NCI-H2196 treated with DMSO at 0.1 percent for 48 hours (cell line): ENCODE measurements around the gene KCNS1.
A peak's percentile ranks its signal among the peaks of the same experiment; 100 is the strongest.

Experiments
- DNase-seq: peaks from one replicate; lab custom pipeline; 2025; ENCODE audit not compliant: unreplicated experiment; lab: John Stamatoyannopoulos, UW

KCNS1 gene

DNA sequence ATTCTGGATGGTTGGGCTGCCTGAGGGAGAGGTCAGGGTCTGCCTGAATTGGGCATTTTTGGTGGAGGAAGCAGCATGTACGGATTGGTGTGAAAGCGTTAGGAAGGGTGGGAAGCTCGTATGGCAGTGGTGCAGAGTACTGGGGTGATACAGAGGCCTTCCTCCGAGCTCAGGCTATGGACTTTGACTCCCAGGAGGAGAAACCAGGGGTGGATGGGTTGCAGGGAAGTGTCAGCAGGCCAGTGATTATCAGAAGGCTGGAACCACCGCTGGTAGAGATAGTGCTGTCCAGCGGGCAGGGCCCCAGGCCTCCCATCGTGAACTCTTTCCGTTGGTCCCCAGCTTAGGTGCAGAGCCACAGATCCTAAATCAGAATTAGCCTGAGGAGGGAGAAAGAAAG is 8.7 kb upstream of the KCNS1 start:
- DNase-seq, result no peak

DNA sequence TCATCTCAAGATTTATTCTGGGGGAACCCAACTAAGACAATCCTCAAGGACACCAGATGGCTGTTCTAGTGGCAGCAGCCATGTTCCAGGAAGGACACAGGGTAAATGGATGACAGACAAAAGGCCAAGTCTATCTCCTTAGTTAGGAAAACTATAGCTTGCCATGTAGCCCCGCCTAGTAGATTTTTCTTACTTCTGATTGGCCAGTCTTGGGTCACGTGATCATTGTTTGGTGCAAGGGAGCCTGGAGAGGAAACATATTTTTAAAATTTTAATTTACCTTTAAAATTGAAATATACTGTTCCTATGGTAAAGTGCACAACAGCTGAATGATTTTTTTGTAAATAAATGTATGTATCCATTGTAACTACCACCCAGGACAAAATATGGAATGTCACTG is 4.4 kb upstream of the KCNS1 start:
- no peak for DNase-seq

DNA sequence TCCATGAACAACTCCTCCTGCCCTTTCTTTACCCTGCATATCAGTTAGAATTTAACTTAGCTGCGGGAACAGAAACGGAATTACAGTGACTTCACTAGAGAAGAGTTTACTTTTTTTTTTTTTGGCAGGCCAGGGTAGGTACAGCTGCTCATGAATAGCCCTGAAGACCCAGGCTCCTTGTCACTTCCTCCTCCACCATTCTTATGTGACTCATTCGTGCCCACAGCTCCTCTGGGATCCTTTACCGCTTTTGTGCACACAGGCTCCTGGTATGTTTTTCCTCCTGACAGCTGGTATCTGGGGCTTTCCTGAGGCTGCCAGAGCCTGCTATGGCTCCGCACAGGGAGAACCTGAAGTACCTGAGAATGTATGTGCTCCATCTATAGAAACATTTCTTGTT is 3.9 kb upstream of the KCNS1 start:
- no peak for DNase-seq

DNA sequence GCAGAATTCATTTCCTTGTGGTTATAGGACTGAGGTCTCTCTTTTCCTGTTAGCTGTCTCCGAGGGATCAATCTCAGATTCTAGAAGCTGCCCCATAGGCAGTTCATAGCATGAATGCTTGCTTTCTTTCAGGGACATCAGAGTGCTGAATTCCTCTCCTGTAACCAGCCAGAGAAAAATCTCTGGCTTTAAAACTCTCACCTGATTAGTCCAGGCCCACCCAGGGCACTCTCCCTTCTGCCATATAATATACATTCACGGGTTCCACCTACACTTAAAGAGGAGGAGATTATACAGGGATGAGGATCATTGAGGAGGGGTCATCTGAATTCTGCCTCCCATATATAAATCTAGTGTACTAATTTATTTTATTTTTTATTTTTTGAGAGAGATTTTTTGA is 2.1 kb upstream of the KCNS1 start:
- no peak for DNase-seq

DNA sequence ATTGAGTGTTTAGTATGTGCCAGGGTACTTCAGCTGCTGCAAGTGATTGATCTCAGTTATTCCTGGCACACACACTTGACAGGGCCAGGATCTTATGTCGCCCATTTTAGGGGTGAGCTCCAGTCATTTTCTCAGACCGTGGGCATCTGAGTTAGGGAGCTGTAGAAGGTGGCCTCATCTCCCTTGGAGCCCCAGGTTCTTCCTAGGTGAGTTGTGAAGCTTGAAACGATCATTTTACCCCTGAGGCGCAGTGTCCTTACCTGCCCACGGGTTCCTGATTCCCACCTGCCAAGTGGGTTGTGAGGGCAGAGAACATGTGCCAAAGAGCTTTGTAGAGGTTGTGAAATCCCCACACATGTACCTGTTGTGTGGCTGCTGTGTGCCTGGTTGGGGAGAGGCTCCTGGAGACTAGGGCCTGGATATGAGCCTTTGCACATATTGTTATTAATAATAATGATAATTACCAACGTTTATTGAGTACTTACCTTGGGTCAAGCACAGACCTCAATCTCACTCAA is 465 bp upstream of the KCNS1 start:
- DNase-seq, result no peak

DNA sequence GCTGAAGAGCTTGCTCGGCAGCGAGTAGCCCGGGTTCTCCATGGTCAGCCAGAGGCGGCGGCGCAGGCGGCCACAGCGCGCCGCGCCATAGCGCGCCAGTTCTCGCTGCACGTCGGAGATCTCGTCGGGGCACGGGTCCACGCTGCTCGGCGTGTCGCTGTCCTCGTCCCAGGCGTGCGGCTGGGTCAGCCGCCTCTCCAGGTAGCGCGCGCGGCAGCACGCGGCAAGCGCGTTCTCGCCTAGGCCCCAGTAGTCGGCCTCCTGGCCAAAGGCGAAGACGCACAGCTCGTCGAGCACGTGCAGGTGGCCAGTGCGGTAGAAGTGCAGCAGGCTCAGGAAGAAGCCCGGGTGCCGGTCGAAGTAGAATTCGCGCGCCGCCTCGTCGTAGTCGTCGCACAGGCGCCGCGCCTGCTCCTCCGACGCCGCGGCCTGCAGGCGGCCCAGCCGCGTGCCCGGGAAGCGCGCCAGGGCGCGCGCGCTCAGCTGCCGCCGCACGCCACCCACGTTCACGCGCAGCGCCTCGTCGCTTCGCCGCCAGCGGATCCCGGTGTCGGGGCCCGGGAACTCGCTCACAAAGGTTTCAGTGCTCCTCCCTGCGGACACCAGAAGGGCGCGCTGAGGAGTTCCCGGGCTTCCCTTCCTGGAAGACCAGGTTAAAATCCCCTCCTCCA is 2.7 kb downstream of the KCNS1 start:
- no peak for DNase-seq

DNA sequence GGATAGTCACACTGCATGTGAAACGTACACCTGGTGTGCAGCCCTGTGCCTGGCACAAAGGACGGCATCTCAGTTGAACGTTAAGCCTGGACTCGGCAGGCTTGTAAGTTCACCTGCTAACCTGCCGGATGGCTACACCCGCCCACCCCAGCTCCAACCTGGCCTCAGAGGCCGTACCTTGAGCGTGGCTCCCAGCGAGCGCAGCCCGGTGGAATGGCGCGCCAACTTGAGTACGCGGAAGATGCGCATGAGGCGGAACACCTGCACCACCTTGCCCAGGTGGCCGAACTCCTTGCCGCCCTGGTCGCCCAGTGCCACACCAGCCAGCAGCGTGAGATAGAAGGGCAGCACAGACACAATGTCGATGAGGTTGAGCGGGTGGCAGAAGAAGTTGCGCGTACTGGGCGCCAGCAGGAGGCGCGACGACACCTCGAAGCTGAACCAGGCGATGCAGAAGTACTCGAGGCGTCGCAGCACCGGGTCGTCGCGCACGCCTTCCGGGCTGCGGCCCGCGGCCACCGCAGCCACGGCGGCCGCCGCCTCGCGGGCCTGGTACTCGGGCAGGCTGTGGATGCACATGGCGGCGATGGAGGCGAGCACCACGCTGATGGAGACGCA is 3.3 kb downstream of the KCNS1 start:
- no peak for DNase-seq

DNA sequence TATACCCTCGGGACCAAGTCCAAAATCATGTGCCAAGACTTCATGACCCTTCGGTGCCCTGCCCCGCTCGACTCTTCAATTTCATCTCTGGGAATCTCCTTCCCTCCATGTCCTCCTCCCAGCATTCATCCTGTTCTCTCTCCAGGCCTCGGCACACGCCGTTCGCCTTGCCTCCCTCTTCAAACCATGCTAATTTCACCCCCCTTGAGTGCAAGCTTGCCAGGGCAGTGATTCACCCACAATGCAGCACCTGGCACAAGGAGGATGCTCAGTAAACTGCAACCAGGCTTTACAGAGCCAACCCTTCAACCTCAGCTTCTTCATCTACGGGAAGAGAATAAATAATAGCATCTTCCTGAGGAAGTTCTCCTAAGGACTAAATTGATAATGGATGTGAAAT is 4.1 kb downstream of the KCNS1 start:
- no peak for DNase-seq

DNA sequence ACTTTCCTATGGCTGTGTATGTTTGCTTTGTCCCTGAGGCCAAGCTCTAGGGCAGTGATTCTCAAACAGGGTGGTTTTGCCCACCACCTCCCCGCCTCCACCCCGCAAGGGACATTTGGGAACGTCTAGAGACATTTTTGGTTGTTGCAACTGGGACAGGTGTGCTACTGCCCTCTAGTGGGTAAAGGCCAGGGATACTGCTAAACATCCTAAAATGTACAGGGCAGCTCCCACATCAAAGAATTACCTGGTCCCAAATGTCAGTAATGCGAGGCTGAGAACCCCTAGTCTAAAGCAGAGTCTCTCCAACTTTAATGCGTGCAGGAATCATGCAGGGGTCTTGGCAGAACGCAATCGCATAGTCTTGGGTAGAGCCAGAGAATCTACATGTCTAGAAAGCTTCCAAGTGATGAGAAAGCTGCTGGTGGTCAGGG is 5.1 kb downstream of the KCNS1 start:
- peak; percentile 6 for DNase-seq

DNA sequence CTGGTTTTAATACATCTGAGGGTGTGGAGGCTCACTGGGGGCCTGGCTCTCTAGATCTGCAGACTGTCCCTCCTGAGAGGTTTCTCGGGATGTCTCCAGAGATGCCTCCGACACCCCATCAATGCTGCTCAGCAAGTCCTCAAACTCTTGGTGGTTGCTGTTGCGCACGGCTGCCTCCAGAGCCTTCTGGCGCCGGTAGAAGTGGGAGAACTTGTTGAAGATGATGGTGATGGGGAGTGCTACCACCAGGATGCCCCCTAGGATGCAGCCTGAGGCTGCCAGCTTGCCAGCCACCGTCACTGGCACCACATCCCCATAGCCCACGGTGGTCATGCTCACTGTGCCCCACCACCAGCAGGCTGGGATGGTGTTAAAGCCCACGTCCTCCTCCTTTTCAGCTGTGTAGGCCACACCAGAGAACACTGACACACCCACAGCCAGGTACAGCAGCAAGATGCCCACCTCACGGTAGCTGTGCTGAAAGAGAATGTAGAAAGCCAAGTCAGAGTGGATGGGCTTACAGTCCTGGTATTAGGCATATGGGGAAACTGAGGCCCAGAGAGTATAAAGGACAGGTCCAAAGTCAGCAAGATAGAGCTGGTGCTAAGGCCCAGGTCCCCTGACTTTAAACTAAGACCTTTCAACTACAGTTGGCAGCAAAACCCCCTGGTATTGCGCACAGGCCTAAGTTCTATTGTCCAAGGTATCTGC is 5.9 kb downstream of the KCNS1 start:
- DNase-seq, result no peak

DNA sequence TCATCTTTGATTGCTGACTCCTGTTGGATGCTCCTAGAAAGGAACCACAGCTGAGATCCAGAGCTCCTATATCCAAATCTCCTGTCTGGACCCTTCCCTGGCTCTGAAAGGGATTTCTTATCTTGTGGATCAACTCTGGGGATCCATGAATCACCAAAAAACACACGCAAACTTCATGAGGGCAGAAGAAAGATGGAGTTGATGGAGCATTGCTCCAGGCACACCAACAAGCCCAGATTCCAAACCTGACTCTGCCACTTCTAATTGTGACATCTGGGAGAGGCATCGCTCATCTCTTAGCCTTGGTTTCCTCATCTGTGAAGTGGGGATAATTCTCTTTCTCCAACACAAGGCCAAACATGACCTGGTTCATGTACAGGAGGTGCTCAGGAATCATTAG is 6.7 kb downstream of the KCNS1 start:
- DNase-seq, result no peak

DNA sequence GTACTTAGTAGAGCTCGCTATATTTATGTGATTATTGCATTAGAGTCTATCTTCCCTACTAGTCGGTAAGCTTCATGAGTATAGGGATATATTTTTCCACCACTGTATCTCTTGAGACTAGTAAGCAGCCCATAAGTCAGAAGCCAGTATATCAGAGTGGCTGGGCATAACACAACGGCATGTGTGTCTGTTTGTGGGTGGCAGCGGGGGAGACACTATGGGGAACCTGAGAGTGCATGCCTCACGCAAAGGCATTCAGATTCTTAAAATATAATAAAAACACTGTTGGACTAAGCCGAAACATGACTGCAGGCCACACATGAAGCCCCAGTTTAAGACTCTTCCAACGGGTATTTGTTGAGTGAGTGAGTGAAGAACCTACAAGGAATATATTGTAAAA is 8.0 kb downstream of the KCNS1 start:
- no peak for DNase-seq

DNA sequence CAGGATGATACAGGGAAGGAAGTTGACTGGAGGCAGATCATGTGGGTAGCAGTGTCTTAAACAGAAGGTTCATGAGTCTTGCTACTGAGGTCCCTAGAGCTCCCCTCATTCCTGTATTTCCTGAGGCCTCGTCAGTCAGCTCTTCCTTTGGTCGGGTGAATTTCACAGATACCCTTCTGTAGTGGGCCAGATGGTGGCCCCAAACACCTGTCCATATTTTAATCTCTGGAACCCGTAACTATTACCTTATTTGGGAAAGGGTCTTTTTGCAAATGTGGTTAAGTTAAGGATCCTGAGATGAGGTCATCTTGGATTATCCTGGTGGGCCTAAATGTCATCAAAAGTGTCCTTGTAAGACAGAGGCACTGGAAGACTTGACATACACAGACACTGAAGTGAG is 9.6 kb downstream of the KCNS1 start:
- no peak for DNase-seq

DNA sequence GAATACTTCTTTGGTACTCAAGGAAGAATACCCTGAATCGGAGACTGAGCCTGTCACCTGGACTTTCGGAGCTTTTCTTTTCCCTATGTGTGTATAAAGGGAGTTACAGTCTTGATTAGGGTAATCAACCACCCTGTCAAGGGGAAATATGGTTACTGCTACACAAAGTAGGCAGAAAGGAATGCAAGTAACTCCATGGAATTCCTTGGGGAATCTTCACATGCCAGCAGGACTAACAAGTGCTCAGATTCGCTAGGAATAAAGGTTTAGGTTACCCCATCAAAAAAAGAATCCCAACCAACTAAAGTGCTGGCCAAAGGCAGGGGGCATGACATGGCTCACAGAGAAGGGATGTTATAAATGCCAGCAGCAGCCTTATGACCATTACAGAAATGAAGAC is 10.4 kb downstream of the KCNS1 start:
- DNase-seq, result no peak

DNA sequence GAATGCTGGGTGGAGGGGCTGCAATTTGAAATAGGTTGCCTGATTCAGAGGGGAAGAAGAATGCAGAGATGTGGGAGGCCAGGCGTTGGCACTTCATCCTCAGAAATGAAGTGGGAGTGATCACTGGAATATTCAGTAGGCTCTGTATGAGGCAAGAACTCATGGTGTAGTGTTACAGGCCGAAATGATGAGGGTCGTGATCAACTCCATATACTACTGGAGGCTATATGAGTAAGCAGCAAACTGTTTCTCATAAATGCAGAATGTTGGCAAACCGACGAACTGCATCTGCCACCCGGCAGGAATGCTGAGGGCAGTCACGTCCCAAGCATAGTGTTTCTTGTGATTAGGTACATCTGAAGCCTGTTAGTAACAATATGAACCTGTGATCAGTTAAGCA is 12.7 kb downstream of the KCNS1 start:
- no peak for DNase-seq

DNA sequence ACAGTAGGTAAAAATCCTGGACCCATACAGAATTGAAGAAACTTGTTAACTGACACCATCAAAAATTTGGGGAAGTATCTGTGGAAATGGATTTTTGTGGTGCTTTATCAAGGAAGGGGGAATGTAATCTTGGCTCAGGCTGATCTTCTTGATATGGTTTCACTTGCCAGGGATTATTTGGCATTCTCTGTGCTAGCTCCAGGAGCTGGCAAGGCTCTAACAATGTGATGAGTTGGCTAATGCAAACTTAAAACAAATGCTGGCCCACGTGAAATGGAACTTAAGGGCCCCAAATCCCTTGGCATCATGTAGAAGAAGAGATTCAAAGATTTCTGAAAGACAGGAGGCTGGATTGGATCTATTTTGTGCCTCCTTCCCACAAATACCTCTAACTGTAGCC is 13.1 kb downstream of the KCNS1 start:
- DNase-seq, result no peak

DNA sequence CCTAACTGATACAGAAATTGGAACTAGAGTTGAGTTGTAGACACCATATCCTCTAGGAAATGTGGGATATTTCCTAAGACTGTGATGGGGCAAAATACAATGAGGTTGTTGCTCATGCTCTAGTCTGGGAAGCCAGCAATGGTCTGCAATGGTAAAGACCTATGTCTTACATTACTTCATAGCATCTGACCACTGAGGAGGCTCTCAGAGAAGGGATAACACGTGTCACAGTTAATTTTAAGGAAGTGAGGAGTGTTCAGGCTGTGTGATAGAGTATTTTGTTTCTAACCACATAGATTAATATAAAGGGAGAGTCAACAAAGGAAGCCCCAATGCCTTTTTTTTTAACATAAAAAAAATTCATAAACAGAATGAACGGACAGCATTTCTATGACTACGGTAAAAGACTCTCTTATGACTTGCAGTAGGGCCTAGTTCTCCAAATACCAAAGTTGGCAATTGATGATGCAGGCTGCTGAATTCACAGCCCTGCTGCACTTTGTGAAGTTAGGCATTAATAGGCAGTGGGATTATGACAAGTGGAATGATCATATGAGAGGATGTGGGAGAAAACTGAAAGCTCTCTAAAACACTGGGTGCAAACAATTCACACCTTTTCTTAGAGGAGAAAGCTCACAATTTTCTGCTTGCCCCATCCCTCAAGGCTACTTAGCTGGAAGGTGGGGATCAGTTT is 13.7 kb downstream of the KCNS1 start:
- DNase-seq, result no peak

DNA sequence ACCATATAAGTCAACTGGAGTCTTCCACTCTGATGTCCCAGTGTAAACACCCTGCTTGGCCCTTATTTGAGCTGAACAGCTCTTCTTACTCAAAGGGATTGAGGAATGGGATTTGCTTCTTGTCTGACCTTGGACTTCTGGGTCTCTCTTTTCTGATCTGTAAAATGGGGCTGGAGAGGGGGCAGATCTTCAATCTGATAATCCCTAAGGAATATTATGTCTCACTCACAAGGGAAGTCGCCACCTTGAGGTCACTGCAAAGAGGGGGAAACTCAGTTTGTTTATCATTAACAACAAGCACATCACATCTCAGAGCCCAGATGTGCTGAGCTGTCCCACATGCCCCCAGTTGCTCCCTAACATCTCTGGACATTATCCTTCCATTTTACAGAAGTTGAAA is 15.1 kb downstream of the KCNS1 start:
- no peak for DNase-seq

DNA sequence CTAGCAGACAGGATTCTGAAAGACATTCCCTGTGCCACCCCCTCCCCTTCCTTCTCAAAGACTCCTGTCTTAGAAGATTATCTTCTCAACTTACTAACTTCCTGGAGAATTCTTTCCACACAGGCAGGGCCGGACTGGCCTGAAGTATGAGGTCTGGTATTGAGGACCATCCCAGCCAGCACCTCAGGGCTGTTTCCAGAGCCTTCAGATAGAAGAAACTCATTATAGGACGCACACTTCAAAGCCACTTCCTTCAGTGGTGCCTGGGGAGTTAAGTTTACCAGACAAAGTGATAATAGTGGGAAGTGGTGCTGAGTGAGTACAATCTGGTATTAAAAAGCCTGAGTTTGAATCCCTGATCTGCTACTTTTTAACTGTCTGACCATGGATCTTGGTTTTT is 15.6 kb downstream of the KCNS1 start:
- DNase-seq, result no peak

DNA sequence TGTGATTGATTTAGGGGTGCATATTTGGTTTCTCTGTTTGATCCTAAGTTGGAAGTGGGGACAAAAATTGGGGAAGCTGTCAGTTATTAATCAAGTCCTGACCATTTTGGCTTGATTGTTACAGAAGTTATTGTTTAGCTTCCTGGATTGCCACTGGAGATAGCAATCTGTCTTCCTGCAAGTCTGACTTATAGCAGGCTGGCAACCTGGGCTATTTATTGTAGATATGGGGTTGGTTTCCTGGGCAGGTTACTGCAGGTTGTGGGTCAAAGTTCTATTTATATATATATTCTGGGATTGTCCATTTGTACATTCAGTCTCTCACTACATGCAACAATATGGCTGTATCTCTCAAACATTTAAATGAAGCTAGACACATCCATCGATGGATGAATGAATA is 17.8 kb downstream of the KCNS1 start:
- DNase-seq, result no peak

DNA sequence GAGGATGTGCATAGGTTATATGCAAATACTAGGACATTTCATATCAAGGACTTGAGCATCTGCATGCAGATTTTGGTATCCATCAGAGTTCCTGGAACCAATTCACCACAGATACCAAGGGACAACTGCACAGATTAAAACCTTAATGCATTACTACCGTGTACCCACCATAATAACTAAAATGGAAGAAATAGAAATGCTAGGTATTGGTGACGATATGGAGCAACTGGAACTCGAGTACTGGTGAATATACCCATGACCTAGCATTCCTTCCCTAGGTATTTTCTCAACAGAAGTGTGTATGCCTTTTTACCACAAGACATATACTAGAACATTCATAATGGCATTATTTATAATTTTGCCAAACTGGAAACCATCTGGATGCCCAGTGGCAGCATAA is 18.5 kb downstream of the KCNS1 start:
- no peak for DNase-seq
